ENCODE data around the gene GPR143.

- TF ChIP-seq CTCF (IDR thresholded peaks at IDR 0.05; ENCODE audit: insufficient read depth, low read length), result no peak
- no peak for TF ChIP-seq GABPA (IDR thresholded peaks at IDR 0.05; ENCODE audit: low read depth)
- TF ChIP-seq POLR2AphosphoS5 (IDR thresholded peaks at IDR 0.05; ENCODE audit: low read depth), result no peak
- no peak for TF ChIP-seq REST (IDR thresholded peaks at IDR 0.05; ENCODE audit: insufficient replicate concordance, low read depth)
- TF ChIP-seq SPI1 (IDR thresholded peaks at IDR 0.05; ENCODE audit: borderline replicate concordance, low read depth), result no peak
These were observed 7.5 kb downstream of the GPR143 start for GRCh38 chrX:9758021-9758638.

Measured in HL-60 (cell line).